GM23338 (cell line): ENCODE measurements around the gene DR1.

Experiments used
- CREB1 ChIP-seq: fragments of 250-450 bp; sonication (Bioruptor Pico); IDR thresholded peaks from 2 replicates; pipeline ENCODE4 v1.5.0; 2020; ENCODE audit warnings: low read depth, mild to moderate bottlenecking, moderate library complexity
- EZH2 ChIP-seq: fragments of 200-600 bp; sonication (generic); IDR thresholded peaks from one replicate; pipeline ENCODE4 v1.8.0; 2017; ENCODE audit warnings: antibody characterized with exemption, mild to moderate bottlenecking, low read depth; ENCODE audit not compliant: unreplicated experiment
- EZH2phosphoT487 ChIP-seq: fragments of 200-600 bp; sonication (generic); IDR thresholded peaks from one replicate; pipeline ENCODE4 v1.8.1; 2018; ENCODE audit warnings: antibody characterized with exemption; ENCODE audit not compliant: unreplicated experiment
- POLR2AphosphoS5 ChIP-seq: IDR thresholded peaks from 2 replicates; pipeline ENCODE4 v1.6.1; 2016; ENCODE audit warnings: antibody characterized with exemption, low read depth
- TF ChIP-seq, protein P1 (sequence below), 2 experiments: fragments of 200-600 bp in 1 of 2; sonication (generic) in 1 of 2; conservative IDR thresholded peaks; 2 replicates each; pipeline versions ENCODE4 v1.5.1 to v1.6.1; 2016 to 2017; ENCODE audit warnings: antibody characterized with exemption in 2 of 2, low read depth in 2 of 2, mild to moderate bottlenecking in 2 of 2, moderate library complexity in 1 of 2
- TF ChIP-seq, protein P2 (sequence below): IDR thresholded peaks from one replicate; pipeline ENCODE4 v1.6.1; 2018; ENCODE audit warnings: antibody characterized with exemption; ENCODE audit not compliant: unreplicated experiment
- TF ChIP-seq, protein P3 (sequence below): fragments of 250-450 bp; sonication (Bioruptor Pico); IDR thresholded peaks from 2 replicates; pipeline ENCODE4 v1.5.0; 2020; ENCODE audit warnings: mild to moderate bottlenecking, moderate library complexity

DNA sequence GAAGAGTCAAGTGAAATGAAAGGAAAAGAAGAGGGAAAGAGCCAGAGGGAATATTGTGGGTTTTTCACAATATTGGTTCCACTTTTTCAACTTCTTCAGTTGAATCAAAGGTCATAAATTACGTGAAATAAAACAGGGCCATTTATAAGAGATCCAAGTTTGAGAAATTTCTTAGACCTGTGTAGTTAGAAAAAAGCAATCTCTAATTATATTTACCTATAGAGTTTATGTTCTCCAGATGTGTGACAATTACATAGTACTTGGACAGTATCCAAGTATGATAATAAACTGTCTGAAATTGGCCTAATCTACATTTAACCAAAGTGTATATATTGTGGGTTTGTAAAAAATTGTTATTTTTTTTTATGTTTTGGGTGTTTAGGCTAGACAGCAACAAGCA is 14.4 kb downstream of the DR1 start:
- TF ChIP-seq, protein P1, sequence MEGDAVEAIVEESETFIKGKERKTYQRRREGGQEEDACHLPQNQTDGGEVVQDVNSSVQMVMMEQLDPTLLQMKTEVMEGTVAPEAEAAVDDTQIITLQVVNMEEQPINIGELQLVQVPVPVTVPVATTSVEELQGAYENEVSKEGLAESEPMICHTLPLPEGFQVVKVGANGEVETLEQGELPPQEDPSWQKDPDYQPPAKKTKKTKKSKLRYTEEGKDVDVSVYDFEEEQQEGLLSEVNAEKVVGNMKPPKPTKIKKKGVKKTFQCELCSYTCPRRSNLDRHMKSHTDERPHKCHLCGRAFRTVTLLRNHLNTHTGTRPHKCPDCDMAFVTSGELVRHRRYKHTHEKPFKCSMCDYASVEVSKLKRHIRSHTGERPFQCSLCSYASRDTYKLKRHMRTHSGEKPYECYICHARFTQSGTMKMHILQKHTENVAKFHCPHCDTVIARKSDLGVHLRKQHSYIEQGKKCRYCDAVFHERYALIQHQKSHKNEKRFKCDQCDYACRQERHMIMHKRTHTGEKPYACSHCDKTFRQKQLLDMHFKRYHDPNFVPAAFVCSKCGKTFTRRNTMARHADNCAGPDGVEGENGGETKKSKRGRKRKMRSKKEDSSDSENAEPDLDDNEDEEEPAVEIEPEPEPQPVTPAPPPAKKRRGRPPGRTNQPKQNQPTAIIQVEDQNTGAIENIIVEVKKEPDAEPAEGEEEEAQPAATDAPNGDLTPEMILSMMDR (conservative IDR thresholded peaks at IDR 0.05; ENCODE audit: low read depth in 2 of 2) = no peak
- TF ChIP-seq EZH2 = no peak
- TF ChIP-seq, protein P2, sequence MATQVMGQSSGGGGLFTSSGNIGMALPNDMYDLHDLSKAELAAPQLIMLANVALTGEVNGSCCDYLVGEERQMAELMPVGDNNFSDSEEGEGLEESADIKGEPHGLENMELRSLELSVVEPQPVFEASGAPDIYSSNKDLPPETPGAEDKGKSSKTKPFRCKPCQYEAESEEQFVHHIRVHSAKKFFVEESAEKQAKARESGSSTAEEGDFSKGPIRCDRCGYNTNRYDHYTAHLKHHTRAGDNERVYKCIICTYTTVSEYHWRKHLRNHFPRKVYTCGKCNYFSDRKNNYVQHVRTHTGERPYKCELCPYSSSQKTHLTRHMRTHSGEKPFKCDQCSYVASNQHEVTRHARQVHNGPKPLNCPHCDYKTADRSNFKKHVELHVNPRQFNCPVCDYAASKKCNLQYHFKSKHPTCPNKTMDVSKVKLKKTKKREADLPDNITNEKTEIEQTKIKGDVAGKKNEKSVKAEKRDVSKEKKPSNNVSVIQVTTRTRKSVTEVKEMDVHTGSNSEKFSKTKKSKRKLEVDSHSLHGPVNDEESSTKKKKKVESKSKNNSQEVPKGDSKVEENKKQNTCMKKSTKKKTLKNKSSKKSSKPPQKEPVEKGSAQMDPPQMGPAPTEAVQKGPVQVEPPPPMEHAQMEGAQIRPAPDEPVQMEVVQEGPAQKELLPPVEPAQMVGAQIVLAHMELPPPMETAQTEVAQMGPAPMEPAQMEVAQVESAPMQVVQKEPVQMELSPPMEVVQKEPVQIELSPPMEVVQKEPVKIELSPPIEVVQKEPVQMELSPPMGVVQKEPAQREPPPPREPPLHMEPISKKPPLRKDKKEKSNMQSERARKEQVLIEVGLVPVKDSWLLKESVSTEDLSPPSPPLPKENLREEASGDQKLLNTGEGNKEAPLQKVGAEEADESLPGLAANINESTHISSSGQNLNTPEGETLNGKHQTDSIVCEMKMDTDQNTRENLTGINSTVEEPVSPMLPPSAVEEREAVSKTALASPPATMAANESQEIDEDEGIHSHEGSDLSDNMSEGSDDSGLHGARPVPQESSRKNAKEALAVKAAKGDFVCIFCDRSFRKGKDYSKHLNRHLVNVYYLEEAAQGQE = no peak
- TF ChIP-seq POLR2AphosphoS5 = no peak
- TF ChIP-seq EZH2phosphoT487 = no peak
- no peak for TF ChIP-seq CREB1 (CRISPR knock-in tag)
- TF ChIP-seq, protein P3, sequence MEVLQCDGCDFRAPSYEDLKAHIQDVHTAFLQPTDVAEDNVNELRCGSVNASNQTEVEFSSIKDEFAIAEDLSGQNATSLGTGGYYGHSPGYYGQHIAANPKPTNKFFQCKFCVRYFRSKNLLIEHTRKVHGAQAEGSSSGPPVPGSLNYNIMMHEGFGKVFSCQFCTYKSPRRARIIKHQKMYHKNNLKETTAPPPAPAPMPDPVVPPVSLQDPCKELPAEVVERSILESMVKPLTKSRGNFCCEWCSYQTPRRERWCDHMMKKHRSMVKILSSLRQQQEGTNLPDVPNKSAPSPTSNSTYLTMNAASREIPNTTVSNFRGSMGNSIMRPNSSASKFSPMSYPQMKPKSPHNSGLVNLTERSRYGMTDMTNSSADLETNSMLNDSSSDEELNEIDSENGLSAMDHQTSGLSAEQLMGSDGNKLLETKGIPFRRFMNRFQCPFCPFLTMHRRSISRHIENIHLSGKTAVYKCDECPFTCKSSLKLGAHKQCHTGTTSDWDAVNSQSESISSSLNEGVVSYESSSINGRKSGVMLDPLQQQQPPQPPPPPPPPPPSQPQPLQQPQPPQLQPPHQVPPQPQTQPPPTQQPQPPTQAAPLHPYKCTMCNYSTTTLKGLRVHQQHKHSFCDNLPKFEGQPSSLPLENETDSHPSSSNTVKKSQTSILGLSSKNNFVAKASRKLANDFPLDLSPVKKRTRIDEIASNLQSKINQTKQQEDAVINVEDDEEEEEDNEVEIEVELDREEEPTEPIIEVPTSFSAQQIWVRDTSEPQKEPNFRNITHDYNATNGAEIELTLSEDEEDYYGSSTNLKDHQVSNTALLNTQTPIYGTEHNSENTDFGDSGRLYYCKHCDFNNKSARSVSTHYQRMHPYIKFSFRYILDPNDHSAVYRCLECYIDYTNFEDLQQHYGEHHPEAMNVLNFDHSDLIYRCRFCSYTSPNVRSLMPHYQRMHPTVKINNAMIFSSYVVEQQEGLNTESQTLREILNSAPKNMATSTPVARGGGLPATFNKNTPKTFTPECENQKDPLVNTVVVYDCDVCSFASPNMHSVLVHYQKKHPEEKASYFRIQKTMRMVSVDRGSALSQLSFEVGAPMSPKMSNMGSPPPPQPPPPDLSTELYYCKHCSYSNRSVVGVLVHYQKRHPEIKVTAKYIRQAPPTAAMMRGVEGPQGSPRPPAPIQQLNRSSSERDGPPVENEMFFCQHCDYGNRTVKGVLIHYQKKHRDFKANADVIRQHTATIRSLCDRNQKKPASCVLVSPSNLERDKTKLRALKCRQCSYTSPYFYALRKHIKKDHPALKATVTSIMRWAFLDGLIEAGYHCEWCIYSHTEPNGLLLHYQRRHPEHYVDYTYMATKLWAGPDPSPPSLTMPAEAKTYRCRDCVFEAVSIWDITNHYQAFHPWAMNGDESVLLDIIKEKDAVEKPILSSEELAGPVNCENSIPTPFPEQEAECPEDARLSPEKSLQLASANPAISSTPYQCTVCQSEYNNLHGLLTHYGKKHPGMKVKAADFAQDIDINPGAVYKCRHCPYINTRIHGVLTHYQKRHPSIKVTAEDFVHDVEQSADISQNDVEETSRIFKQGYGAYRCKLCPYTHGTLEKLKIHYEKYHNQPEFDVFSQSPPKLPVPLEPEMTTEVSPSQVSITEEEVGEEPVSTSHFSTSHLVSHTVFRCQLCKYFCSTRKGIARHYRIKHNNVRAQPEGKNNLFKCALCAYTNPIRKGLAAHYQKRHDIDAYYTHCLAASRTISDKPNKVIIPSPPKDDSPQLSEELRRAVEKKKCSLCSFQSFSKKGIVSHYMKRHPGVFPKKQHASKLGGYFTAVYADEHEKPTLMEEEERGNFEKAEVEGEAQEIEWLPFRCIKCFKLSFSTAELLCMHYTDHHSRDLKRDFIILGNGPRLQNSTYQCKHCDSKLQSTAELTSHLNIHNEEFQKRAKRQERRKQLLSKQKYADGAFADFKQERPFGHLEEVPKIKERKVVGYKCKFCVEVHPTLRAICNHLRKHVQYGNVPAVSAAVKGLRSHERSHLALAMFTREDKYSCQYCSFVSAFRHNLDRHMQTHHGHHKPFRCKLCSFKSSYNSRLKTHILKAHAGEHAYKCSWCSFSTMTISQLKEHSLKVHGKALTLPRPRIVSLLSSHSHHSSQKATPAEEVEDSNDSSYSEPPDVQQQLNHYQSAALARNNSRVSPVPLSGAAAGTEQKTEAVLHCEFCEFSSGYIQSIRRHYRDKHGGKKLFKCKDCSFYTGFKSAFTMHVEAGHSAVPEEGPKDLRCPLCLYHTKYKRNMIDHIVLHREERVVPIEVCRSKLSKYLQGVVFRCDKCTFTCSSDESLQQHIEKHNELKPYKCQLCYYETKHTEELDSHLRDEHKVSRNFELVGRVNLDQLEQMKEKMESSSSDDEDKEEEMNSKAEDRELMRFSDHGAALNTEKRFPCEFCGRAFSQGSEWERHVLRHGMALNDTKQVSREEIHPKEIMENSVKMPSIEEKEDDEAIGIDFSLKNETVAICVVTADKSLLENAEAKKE (CRISPR knock-in tag) = no peak
